ENCODE results near the gene FOXO3. TPM values are rescaled to one million over a fixed set of nuclear protein-coding genes. Genes with fewer than 3 reads are reported as not detected.
"Not testable (repeated sequence)": the region's sequence is repeated elsewhere in the genome, so short reads cannot be mapped to it uniquely, and the experiment has no call there.

FOXO3 gene
- total RNA-seq, 1 donor from 2014 or later, result 13.7 TPM

DNA sequence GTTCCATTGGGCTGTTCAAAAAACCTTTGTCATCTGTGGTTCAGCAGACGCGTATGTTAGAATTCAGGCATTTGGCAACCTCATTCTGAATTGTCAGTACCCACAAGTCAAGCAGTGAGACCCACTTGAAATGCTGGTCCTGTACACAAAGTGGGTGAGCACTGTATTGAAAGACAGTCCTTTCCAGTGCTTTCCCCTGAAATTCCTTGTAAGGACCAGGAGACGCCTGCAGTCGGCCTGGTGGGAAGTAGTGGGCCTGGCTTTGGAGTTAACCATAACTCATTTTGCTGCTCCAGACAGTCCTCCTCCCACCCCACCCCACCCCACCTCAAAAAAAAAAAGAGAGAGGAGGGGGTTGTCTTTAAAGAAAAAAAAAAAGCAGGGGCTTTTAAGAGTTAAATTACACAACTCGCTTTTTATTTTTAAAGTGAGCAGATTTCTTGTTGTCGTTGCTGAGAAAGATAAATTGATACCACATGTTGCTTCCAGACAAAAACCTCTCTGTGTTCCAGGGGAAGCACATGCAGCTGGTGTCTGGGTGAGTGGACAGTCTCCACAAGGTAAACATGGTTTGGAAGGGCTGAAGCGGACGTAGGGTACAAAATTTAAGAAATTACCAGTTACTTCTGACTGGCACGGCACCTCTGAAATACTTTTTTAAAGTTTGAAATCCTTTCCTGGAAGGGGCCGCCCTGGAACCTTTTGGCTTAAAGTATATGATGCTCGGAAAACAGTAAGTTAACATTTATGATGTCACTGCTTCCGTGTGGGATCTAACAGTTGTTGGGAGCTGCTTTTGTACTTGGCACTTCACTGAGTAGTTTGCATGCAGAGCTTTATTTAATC, 95.3 kb downstream of the FOXO3 start:
- Histone ChIP-seq H3K9me3 (ENCODE audit: low read depth) (no peaks in the 10 kb centered on the region), H3K27ac (no peak overlapping the region), H3K79me2 (ENCODE audit: low read depth) (no peaks in the 10 kb centered on the region), H3K27me3 (no peaks in the 10 kb centered on the region), H3K4me2 (no peak overlapping the region), H3F3A (ENCODE audit: low read depth) (no peaks in the 10 kb centered on the region), H3K36me3 (no peaks in the 10 kb centered on the region), H4K20me1 (ENCODE audit: low read depth) (peaks cover 20% of the 10 kb centered on the region), H3K4me3 (no peak overlapping the region), H3K9ac (no peak overlapping the region), H3K4me1 (peaks cover 11% of the 10 kb centered on the region), H2AFZ (replicated peaks) (no peak overlapping the region)
- peak overlapping the region; percentile 63 for H3K4me3 Mint-ChIP-seq
- H3K9me3 Mint-ChIP-seq, result no peaks in the 10 kb centered on the region
- peak overlapping the region; percentile 23 for H3K27ac Mint-ChIP-seq
- TF ChIP-seq, protein P1, sequence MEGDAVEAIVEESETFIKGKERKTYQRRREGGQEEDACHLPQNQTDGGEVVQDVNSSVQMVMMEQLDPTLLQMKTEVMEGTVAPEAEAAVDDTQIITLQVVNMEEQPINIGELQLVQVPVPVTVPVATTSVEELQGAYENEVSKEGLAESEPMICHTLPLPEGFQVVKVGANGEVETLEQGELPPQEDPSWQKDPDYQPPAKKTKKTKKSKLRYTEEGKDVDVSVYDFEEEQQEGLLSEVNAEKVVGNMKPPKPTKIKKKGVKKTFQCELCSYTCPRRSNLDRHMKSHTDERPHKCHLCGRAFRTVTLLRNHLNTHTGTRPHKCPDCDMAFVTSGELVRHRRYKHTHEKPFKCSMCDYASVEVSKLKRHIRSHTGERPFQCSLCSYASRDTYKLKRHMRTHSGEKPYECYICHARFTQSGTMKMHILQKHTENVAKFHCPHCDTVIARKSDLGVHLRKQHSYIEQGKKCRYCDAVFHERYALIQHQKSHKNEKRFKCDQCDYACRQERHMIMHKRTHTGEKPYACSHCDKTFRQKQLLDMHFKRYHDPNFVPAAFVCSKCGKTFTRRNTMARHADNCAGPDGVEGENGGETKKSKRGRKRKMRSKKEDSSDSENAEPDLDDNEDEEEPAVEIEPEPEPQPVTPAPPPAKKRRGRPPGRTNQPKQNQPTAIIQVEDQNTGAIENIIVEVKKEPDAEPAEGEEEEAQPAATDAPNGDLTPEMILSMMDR (IDR thresholded peaks at IDR 0.05), result no peak
- TF ChIP-seq EZH2phosphoT487 (IDR thresholded peaks at IDR 0.05), result no peak
- no peak for TF ChIP-seq EZH2 (IDR thresholded peaks at IDR 0.05)
- H3K4me1 Mint-ChIP-seq, result peaks cover 23% of the 10 kb centered on the region
- H3K36me3 Mint-ChIP-seq, result no peaks in the 10 kb centered on the region
- DNase-seq (ENCODE audit: low spot score), result no peak
- peaks cover 2% of the 10 kb centered on the region for H3K27me3 Mint-ChIP-seq (ENCODE audit: insufficient read depth, low read depth)

- TF ChIP-seq EZH2phosphoT487 (IDR thresholded peaks at IDR 0.05), result no peak
- TF ChIP-seq EZH2 (IDR thresholded peaks at IDR 0.05), result no peak
- TF ChIP-seq, protein P1 (IDR thresholded peaks at IDR 0.05), result no peak
- peaks cover 20% of the 10 kb centered on the region for H4K20me1 ChIP-seq (ENCODE audit: low read depth)
- no peak overlapping the region for H3K27ac Mint-ChIP-seq
- H3K79me2 ChIP-seq (ENCODE audit: low read depth), result no peaks in the 10 kb centered on the region
- no peak overlapping the region for H2AFZ ChIP-seq (replicated peaks)
- no peaks in the 10 kb centered on the region for H3K9me3 Mint-ChIP-seq
- no peak overlapping the region for H3K9ac ChIP-seq
- no peaks in the 10 kb centered on the region for H3K36me3 ChIP-seq
- H3K9me3 ChIP-seq (ENCODE audit: low read depth), result no peaks in the 10 kb centered on the region
- H3F3A ChIP-seq (ENCODE audit: low read depth), result no peaks in the 10 kb centered on the region
- no peak overlapping the region for H3K4me2 ChIP-seq
- peaks cover 11% of the 10 kb centered on the region for H3K4me1 ChIP-seq
- no peak overlapping the region for H3K4me3 ChIP-seq
- H3K4me3 Mint-ChIP-seq, result no peak overlapping the region
- H3K27ac ChIP-seq, result no peak overlapping the region
- DNase-seq (ENCODE audit: low spot score), result no peak
- peaks cover 23% of the 10 kb centered on the region for H3K4me1 Mint-ChIP-seq
- no peaks in the 10 kb centered on the region for H3K27me3 ChIP-seq
- peaks cover 2% of the 10 kb centered on the region for H3K27me3 Mint-ChIP-seq (ENCODE audit: insufficient read depth, low read depth)
- H3K36me3 Mint-ChIP-seq, result no peaks in the 10 kb centered on the region
Observed at GRCh38 chr6:108656836-108657235, 96.1 kb downstream of the FOXO3 start.

DNA sequence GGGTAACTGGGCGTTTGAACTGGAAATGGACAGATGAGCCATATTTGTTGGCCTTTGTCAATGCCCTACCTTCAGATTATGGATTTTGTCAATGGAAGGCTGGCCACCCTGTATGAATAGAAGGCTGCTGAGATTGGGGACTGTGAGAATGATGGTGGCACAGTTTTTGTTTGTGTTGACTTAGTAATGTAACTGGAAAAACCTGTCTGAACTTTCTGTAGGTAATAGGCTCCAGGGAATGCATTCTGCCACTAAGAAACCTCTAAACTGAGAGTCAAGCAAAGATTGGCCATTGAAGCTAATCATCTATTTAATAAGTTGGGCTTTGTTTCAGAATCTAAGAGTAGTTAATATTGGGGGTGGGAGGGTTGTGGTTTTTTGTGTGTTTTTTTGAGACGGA, 97.5 kb downstream of the FOXO3 start:
- Mint-ChIP-seq H3K9me3 (no peaks in the 10 kb centered on the region), H3K4me1 (peaks cover 15% of the 10 kb centered on the region)
- H3K79me2 ChIP-seq (ENCODE audit: low read depth), result no peaks in the 10 kb centered on the region

GRCh38 chr6:108658785-108659184, 98.1 kb downstream of the FOXO3 start:
- H3K27me3 Mint-ChIP-seq (ENCODE audit: insufficient read depth, low read depth); H3K9me3 ChIP-seq (ENCODE audit: low read depth); H3K27ac Mint-ChIP-seq; H3K27me3 ChIP-seq; H3K4me2 ChIP-seq; H3K4me3 Mint-ChIP-seq; H3K36me3 ChIP-seq; DNase-seq (ENCODE audit: low spot score); H3F3A ChIP-seq (ENCODE audit: low read depth); H3K9me3 Mint-ChIP-seq; H3K9ac ChIP-seq; H3K4me3 ChIP-seq; H3K36me3 Mint-ChIP-seq; H3K79me2 ChIP-seq (ENCODE audit: low read depth); H3K27ac ChIP-seq; H2AFZ ChIP-seq (replicated peaks): not testable (repeated sequence)
- peaks cover 11% of the 10 kb centered on the region for H3K4me1 ChIP-seq
- peaks cover 14% of the 10 kb centered on the region for H4K20me1 ChIP-seq (ENCODE audit: low read depth)
- H3K4me1 Mint-ChIP-seq, result peaks cover 12% of the 10 kb centered on the region

More for the DNA sequence above, 97.5 kb downstream of the FOXO3 start:
- Histone ChIP-seq H3K4me1 (peaks cover 11% of the 10 kb centered on the region), H3K27me3 (no peaks in the 10 kb centered on the region), H3K4me3 (no peak overlapping the region), H2AFZ (replicated peaks) (no peak overlapping the region), H3F3A (ENCODE audit: low read depth) (no peaks in the 10 kb centered on the region), H3K4me2 (no peak overlapping the region), H3K9ac (no peak overlapping the region), H4K20me1 (ENCODE audit: low read depth) (peaks cover 18% of the 10 kb centered on the region), H3K36me3 (no peaks in the 10 kb centered on the region), H3K27ac (no peak overlapping the region), H3K9me3 (ENCODE audit: low read depth) (no peaks in the 10 kb centered on the region)
- TF ChIP-seq EZH2 (IDR thresholded peaks at IDR 0.05) (no peak), EZH2phosphoT487 (IDR thresholded peaks at IDR 0.05) (no peak)
- TF ChIP-seq, protein P1 (IDR thresholded peaks at IDR 0.05), result no peak
- no peak overlapping the region for H3K4me3 Mint-ChIP-seq
- no peak for DNase-seq (ENCODE audit: low spot score)
- peaks cover 1% of the 10 kb centered on the region for H3K36me3 Mint-ChIP-seq
- no peak overlapping the region for H3K27ac Mint-ChIP-seq
- peaks cover 2% of the 10 kb centered on the region for H3K27me3 Mint-ChIP-seq (ENCODE audit: insufficient read depth, low read depth)

All from neural progenitor cell (in vitro differentiated cells).